GM20000 (cell line): ENCODE measurements around the gene EPHA1.

Experiments
- DNase-seq: peaks from one replicate; pipeline ENCODE4 v3.0.0; 2012; ENCODE audit warnings: low spot score
- TF ChIP-seq, protein P1 (sequence below): IDR thresholded peaks from 2 replicates; pipeline ENCODE4 v1.5.1; 2012; ENCODE audit warnings: mild to moderate bottlenecking, control low read depth; ENCODE audit errors: extremely low read depth, missing control alignments

The EPHA1 gene

DNA sequence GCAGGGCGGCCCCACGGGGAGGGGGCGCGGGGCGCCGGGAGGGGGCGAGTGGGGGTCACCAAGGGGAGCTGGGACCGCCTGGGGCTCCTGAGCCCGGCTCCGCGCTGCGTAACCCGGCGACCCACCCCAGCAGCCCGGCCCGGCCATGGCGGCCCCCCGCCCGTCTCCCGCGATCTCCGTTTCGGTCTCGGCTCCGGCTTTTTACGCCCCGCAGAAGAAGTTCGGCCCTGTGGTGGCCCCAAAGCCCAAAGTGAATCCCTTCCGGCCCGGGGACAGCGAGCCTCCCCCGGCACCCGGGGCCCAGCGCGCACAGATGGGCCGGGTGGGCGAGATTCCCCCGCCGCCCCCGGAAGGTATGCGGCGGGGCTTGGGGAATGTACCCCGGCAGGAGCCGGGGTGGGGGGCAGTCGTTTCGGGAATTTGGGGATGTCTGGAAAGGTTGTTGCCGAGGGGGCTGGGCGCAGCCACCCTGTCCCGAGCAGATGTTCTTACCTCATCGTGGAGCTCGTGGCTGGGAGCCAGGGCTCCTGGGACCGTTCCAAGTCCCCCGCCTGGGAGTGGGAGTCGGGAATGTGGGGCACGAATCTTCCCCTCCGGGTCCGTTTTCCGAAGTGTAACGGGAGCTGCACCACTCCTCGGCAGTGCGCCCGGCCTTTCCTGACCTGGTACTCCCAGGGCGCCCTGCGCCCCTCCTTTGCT is 27.1 kb downstream of the EPHA1 start:
- TF ChIP-seq, protein P1, sequence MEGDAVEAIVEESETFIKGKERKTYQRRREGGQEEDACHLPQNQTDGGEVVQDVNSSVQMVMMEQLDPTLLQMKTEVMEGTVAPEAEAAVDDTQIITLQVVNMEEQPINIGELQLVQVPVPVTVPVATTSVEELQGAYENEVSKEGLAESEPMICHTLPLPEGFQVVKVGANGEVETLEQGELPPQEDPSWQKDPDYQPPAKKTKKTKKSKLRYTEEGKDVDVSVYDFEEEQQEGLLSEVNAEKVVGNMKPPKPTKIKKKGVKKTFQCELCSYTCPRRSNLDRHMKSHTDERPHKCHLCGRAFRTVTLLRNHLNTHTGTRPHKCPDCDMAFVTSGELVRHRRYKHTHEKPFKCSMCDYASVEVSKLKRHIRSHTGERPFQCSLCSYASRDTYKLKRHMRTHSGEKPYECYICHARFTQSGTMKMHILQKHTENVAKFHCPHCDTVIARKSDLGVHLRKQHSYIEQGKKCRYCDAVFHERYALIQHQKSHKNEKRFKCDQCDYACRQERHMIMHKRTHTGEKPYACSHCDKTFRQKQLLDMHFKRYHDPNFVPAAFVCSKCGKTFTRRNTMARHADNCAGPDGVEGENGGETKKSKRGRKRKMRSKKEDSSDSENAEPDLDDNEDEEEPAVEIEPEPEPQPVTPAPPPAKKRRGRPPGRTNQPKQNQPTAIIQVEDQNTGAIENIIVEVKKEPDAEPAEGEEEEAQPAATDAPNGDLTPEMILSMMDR, result no peak
- no peak for DNase-seq

- peak; percentile 98 for DNase-seq
Observed at GRCh38 chr7:143380646-143381426, 27.8 kb downstream of the EPHA1 start, which contains the start of gene ZYX. Gene ZYX (plus strand): TSS chr7:143381345. CDS start chr7:143381572, 227 bp downstream.

DNA sequence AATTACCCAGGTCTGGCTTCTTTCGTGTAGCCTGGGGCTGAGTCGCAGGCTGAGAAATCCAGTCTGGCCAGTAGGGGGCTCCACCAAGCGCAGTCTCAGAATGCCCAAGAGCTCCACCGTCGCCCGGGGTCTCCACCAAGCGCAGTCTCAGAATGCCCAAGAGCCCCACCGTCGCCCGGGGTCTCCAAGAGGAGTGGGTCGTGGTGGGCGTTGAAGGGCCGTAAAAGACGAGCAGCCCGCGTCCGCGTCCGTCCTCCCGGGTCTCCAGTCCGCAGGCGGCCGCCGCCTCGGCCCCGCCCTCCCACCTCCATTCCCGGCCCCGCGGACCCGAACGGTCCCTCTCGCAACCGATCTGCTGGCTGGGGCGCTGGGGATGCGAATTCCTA is 28.4 kb downstream of the EPHA1 start:
- TF ChIP-seq, protein P1, result peak; percentile 77
- peak; percentile 88 for DNase-seq

More at GRCh38 chr7:143380646-143381426, 27.8 kb downstream of the EPHA1 start, which contains the start of gene ZYX:
- TF ChIP-seq, protein P1, result no peak

- TF ChIP-seq, protein P1, result no peak
- no peak for DNase-seq
Observed at GRCh38 chr7:143379611-143380259, 28.9 kb downstream of the EPHA1 start.

GRCh38 chr7:143376396-143376795 is 32.3 kb downstream of the EPHA1 start:
- TF ChIP-seq, protein P1, result no peak
- no peak for DNase-seq

DNA sequence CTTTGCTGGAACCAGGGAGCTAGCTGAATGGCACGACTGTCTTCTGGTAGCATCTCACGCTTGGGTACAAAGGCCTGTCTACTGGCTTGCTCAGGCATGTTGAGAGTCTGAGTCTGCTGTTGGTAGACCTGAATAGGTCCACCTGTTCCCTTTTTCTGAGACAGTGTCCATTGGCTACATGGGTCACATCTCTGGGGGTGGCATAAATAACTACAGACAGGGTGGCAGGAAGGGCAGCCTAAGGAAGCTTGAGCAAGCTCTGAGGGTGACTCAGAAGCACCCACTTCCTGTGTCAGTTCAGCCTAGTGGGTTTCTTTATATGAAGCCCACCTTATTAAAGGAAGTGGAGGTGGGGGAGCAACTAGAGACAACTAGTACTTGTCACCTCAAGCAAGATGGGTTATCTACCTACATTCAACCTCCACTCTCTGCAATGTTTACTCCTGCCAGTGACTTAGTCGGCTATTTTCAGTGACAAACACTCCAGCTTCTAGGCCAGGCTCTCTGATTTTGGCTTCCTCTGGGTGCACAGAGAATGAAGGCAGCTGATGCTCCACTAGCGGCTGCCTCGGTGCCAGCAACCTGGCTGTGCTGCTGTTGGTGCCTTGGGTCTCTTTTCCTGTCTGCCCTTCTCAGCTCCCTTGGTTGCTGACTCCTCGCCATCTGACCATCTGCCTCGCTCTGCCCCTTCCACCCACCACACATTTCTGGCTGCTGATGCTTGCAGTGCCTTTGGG is 33.2 kb downstream of the EPHA1 start:
- no peak for DNase-seq
- TF ChIP-seq, protein P1, result no peak

- DNase-seq, result no peak
- TF ChIP-seq, protein P1, result no peak
Observed at GRCh38 chr7:143374561-143374960, 34.1 kb downstream of the EPHA1 start.
